ENCODE measurements around the gene LZTS2. TPM values are rescaled to one million over a fixed set of nuclear protein-coding genes. Genes with fewer than 3 reads are reported as not detected.

The LZTS2 gene
- total and polyA plus RNA-seq, 2 of the 8 experiments (the other 6 are each of a cell fraction or from before 2014, with no cell fraction given) = 75.7 to 99.5 TPM

DNA sequence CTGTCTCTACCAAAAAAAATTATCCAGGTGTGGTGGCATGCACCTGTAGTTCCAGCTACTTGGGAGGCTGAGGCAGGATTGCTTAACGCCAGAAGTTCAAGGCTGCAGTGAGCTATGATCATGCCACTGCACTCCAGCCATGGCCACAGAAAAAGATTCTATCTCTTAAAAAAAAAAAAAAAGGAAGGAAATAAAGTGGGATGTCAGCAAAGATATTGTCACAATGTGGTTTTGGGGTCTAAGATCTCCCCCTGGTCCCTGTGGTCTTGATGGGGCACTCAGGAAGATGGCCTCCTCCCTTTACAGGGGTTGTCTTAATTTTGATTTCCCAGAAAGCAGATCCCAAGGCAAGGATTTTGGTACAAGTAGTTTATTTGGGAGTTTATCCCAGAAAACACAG lies 54.7 kb downstream of the LZTS2 start (continued):
- TF ChIP-seq CHD7 (IDR thresholded peaks at IDR 0.05; ENCODE audit: insufficient replicate concordance, low read length) = no peak
- TF ChIP-seq NRF1 (IDR thresholded peaks at IDR 0.05; ENCODE audit: low read depth, low read length) = no peak
- no peak for TF ChIP-seq ASH2L (IDR thresholded peaks at IDR 0.05; ENCODE audit: low read length)
- no peak for TF ChIP-seq EZH2 (IDR thresholded peaks at IDR 0.05; ENCODE audit: low read depth, low read length, severe bottlenecking)
- no peak for TF ChIP-seq KDM5A (IDR thresholded peaks at IDR 0.05; ENCODE audit: low read length)
- no peak for TF ChIP-seq JUN (IDR thresholded peaks at IDR 0.05; ENCODE audit: low read depth, low read length)
- no peak for TF ChIP-seq KDM1A (IDR thresholded peaks at IDR 0.05; ENCODE audit: borderline replicate concordance, low read length)
- no peak for TF ChIP-seq BACH1 (IDR thresholded peaks at IDR 0.05; ENCODE audit: low read length)
- TF ChIP-seq EP300 (IDR thresholded peaks at IDR 0.05; ENCODE audit: borderline replicate concordance in 1 of 2, low read depth in 2 of 2, low read length in 2 of 2) = no peak
